Activated T-cell treated with anti-CD3 and anti-CD28 coated beads for 48 hours (primary cell): ENCODE results near the gene BHMT2.

ENCODE experiments used
- DNase-seq: peaks from one replicate; pipeline ENCODE4 v3.0.0-alpha.2; 2020; ENCODE audit warnings: low read depth

The BHMT2 gene

DNA sequence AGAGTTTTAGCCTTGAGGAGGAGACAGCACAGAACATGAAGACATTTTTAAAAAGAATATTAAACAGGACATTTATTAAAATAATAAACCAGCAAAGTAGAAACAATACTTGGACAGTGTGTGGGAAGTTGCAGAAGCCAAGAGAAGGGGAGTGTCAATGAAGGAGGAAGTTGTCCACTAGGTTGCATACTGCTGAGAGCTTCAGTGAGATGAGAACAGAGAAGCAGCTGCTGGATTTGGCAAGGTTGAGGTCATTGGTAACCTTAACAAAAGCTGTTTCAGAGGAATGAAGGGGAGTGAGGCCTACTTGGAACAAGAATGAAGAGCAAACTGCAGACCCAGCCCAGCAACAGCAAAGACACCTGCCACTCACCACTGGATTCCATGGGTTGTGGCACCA is 53.4 kb downstream of the BHMT2 start:
- no peak for DNase-seq

- DNase-seq, result no peak
Measured at GRCh38 chr5:79124607-79125006, 55.0 kb downstream of the BHMT2 start.

DNA sequence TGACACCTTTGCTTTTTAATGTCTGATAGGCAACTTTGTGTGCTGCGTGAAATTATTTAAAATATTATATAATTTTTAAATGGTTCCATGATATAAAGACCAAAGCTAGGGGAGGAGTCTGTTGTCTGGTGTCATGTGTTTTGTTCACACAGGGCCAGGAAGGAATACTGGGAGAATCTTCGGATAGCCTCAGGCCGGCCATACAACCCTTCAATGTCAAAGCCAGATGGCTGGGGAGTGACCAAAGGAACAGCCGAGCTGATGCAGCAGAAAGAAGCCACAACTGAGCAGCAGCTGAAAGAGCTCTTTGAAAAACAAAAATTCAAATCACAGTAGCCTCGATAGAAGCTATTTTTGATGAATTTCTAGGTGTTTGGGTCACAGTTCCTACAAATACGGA is 61.2 kb downstream of the BHMT2 start:
- no peak for DNase-seq

DNA sequence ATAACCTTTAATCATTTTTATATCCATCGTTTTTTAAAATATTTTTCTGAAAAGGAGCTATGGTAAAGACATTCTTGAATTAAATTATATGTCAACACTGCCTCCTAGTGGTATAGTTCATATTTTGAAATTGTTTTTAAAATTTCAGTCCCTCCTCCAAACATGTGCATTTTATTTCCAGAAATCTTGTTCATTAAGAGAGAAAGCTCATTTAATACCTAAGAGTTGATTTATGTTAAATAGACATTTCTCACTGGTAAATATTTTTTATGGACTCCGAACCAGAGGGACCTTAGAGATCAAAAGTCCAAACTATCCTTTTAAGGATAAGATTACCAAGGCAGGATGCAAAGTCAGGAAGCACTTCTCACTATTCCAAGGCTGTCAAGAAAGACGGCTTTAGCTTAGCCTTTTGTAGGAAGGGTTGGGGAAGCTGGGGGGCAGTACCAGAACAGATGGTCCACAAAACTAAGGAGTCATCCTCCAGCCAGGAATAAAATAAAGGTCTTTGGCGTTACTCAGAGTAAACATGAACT is 63.6 kb downstream of the BHMT2 start:
- DNase-seq, result no peak

- peak; percentile 57 for DNase-seq
Measured at GRCh38 chr5:79133657-79134451, 64.3 kb downstream of the BHMT2 start.

GRCh38 chr5:79135790-79136553 is 66.4 kb downstream of the BHMT2 start:
- no peak for DNase-seq

DNA sequence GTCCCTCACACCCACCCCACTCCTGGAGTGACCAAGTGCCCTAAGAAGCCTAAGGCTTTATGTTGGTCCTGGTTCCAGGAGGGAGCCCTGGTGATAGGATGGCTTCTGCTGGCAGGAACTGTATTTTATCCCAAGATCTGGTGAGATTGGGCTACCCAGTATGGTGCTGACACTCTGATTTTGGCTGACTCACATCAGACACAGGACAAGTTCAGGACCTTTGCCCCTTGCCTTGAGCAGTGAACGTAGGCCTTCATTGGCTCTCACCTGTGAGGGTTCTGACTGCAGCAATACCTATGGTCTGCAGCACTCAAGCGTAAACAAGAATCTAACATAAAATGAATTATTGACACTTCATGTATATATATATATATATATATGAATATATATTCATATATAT is 67.1 kb downstream of the BHMT2 start:
- DNase-seq, result no peak
